K562 (cell line): ENCODE results near the gene BORCS8.

ENCODE experiments used
- ATF2 ChIP-seq: sonication (generic); formaldehyde crosslinking; IDR thresholded peaks from 2 replicates; pipeline ENCODE4 v1.8.1; 2022; ENCODE audit warnings: missing genetic modification reagents
- BACH1 ChIP-seq: fragments of 200-800 bp; sonication (Bioruptor generic); IDR thresholded peaks from 2 replicates; pipeline ENCODE4 v1.6.1; 2016; ENCODE audit warnings: missing genetic modification characterization, missing compliant biosample characterization
- CBX3 ChIP-seq, 2 experiments: IDR thresholded peaks; 1 replicate in 1 of 2; 2 replicates in 1 of 2; pipeline ENCODE4 v1.6.1; 2012; ENCODE audit warnings: inconsistent platforms in 2 of 2, low read length in 2 of 2, borderline replicate concordance in 1 of 2, control low read depth in 1 of 2
- ELF4 ChIP-seq: fragments of 450-650 bp; formaldehyde crosslinking; IDR thresholded peaks from 2 replicates; pipeline ENCODE4 v1.4.0; 2022; ENCODE audit warnings: missing genetic modification characterization
- EP300 ChIP-seq: IDR thresholded peaks from 2 replicates; pipeline ENCODE4 v1.6.1; 2012; ENCODE audit warnings: low read length, improper control_type of control experiment
- JUN ChIP-seq, 2 experiments: sonication (generic) in 1 of 2; formaldehyde crosslinking in 1 of 2; IDR thresholded peaks; 2 replicates each; pipeline versions ENCODE4 v1.6.1 to v1.8.0; 2012 to 2022; ENCODE audit warnings: borderline replicate concordance in 2 of 2, mild to moderate bottlenecking in 2 of 2, improper control_type of control experiment in 1 of 2, low read depth in 1 of 2, low read length in 1 of 2, missing genetic modification reagents in 1 of 2
- MAFG ChIP-seq: fragments of 450-650 bp; conservative IDR thresholded peaks from 2 replicates; pipeline ENCODE4 v1.6.1; 2016; ENCODE audit warnings: missing genetic modification characterization, missing compliant biosample characterization
- MAZ ChIP-seq, 2 experiments: fragments of 450-650 bp in 1 of 2; sonication (generic) in 1 of 2; formaldehyde crosslinking; IDR thresholded peaks in 1 of 2; conservative IDR thresholded peaks in 1 of 2; 2 replicates each; pipeline versions ENCODE4 v1.4.0 to v1.5.0; 2020; ENCODE audit warnings: mild to moderate bottlenecking in 1 of 2, missing genetic modification reagents in 1 of 2
- MXI1 ChIP-seq: IDR thresholded peaks from 2 replicates; pipeline ENCODE4 v1.6.1; 2011; ENCODE audit warnings: low read depth, mild to moderate bottlenecking, improper control_type of control experiment, low read length
- MYC ChIP-seq, 2 experiments: fragments of 250-450 bp in 1 of 2; sonication (Bioruptor Pico) in 1 of 2; IDR thresholded peaks; 2 replicates each; pipeline versions ENCODE4 v1.5.1 to v1.6.1; 2012 to 2021; ENCODE audit warnings: low read depth in 2 of 2, borderline replicate concordance in 1 of 2, improper control_type of control experiment in 1 of 2, low read length in 1 of 2, mild to moderate bottlenecking in 1 of 2, moderate library complexity in 1 of 2
- POLR2AphosphoS5 ChIP-seq: IDR thresholded peaks from 2 replicates; pipeline ENCODE4 v1.6.1; 2011; ENCODE audit warnings: mild to moderate bottlenecking, low read depth, low read length, moderate library complexity; ENCODE audit not compliant: control insufficient read depth, insufficient read depth
- XRCC5 ChIP-seq: fragments of 200-400 bp; formaldehyde crosslinking; IDR thresholded peaks from 2 replicates; pipeline ENCODE4 v1.6.1; 2017; ENCODE audit warnings: low read depth, mild to moderate bottlenecking, low read length
- TF ChIP-seq, protein P1 (sequence below), 3 experiments: IDR thresholded peaks in 2 of 3; conservative IDR thresholded peaks in 1 of 3; 2 replicates each; pipeline ENCODE4 v1.5.1; 2011 to 2012; ENCODE audit warnings: low read length in 3 of 3, mild to moderate bottlenecking in 3 of 3, control low read depth in 2 of 3, improper control_type of control experiment in 1 of 3, inconsistent platforms in 1 of 3, low read depth in 1 of 3, mixed read lengths in 1 of 3, moderate library complexity in 1 of 3; ENCODE audit not compliant: insufficient read depth in 2 of 3

- no peak for TF ChIP-seq MXI1
- no peak for TF ChIP-seq EP300
- TF ChIP-seq, protein P1, sequence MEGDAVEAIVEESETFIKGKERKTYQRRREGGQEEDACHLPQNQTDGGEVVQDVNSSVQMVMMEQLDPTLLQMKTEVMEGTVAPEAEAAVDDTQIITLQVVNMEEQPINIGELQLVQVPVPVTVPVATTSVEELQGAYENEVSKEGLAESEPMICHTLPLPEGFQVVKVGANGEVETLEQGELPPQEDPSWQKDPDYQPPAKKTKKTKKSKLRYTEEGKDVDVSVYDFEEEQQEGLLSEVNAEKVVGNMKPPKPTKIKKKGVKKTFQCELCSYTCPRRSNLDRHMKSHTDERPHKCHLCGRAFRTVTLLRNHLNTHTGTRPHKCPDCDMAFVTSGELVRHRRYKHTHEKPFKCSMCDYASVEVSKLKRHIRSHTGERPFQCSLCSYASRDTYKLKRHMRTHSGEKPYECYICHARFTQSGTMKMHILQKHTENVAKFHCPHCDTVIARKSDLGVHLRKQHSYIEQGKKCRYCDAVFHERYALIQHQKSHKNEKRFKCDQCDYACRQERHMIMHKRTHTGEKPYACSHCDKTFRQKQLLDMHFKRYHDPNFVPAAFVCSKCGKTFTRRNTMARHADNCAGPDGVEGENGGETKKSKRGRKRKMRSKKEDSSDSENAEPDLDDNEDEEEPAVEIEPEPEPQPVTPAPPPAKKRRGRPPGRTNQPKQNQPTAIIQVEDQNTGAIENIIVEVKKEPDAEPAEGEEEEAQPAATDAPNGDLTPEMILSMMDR (IDR thresholded peaks at IDR 0.05 in 2 of 3, conservative IDR thresholded peaks at IDR 0.05 in 1 of 3; ENCODE audit: insufficient read depth in 2 of 3, low read depth in 1 of 3, low read length in 3 of 3), result no peak
- no peak; a peak in 1 of 3 replicates for TF ChIP-seq CBX3 (IDR thresholded peaks at IDR 0.05; ENCODE audit: borderline replicate concordance in 1 of 2, low read length in 2 of 2)
- no peak for TF ChIP-seq MAZ (CRISPR knock-in tag; conservative IDR thresholded peaks at IDR 0.05 in 1 of 2, IDR thresholded peaks at IDR 0.05 in 1 of 2)
- no peak for TF ChIP-seq XRCC5
- TF ChIP-seq JUN (IDR thresholded peaks at IDR 0.05; ENCODE audit: borderline replicate concordance, low read depth, low read length), result no peak
- no peak for TF ChIP-seq JUN (CRISPR knock-in tag; IDR thresholded peaks at IDR 0.05; ENCODE audit: borderline replicate concordance)
- TF ChIP-seq BACH1, result no peak
- no peak for TF ChIP-seq ELF4 (CRISPR knock-in tag)
- TF ChIP-seq MYC (IDR thresholded peaks at IDR 0.05; ENCODE audit: low read depth, low read length), result no peak
- no peak for TF ChIP-seq MYC (CRISPR knock-in tag; IDR thresholded peaks at IDR 0.05; ENCODE audit: borderline replicate concordance, low read depth)
- no peak for TF ChIP-seq ATF2 (CRISPR knock-in tag)
- TF ChIP-seq POLR2AphosphoS5, result no peak
- TF ChIP-seq MAFG, result no peak
These were observed 44.2 kb upstream of the BORCS8 start for GRCh38 chr19:19236173-19236572.
